HepG2 (cell line): ENCODE measurements around the gene RSRC2.

Source experiments
- HCFC1 ChIP-seq: fragments of 150-350 bp; IDR thresholded peaks from 2 replicates; pipeline ENCODE4 v1.6.1; 2014; ENCODE audit warnings: low read depth, low read length
- NR3C1 ChIP-seq: sonication (generic); formaldehyde crosslinking; IDR thresholded peaks from 2 replicates; pipeline ENCODE4 v1.4.0; 2020; ENCODE audit warnings: missing genetic modification reagents
- USF2 ChIP-seq, 2 experiments: sonication (generic) in 1 of 2; formaldehyde crosslinking in 1 of 2; IDR thresholded peaks; 2 replicates each; pipeline versions ENCODE4 v1.5.1 to v1.6.1; 2011 to 2020; ENCODE audit warnings: borderline replicate concordance in 1 of 2, low read depth in 1 of 2, low read length in 1 of 2, mild to moderate bottlenecking in 1 of 2, missing genetic modification reagents in 1 of 2, moderate library complexity in 1 of 2
- ZNF253 ChIP-seq: sonication (generic); formaldehyde crosslinking; IDR thresholded peaks from 2 replicates; pipeline ENCODE4 v1.8.0; 2022; ENCODE audit warnings: mild to moderate bottlenecking, missing genetic modification reagents, borderline replicate concordance
- ZNF274 ChIP-seq: sonication (generic); formaldehyde crosslinking; IDR thresholded peaks from 2 replicates; pipeline ENCODE4 v1.5.1; 2020; ENCODE audit warnings: mild to moderate bottlenecking, missing genetic modification reagents
- ZNF883 ChIP-seq: sonication (generic); formaldehyde crosslinking; IDR thresholded peaks from 2 replicates; pipeline ENCODE4 v1.5.1; 2020; ENCODE audit warnings: mild to moderate bottlenecking, missing genetic modification reagents; ENCODE audit errors: not compliant biosample characterization

GRCh38 chr12:122560138-122560537 lies 33.4 kb upstream of the RSRC2 start:
- TF ChIP-seq ZNF274 (CRISPR knock-in tag) (no peak), ZNF883 (CRISPR knock-in tag) (no peak), HCFC1 (no peak), NR3C1 (CRISPR knock-in tag) (no peak), ZNF253 (CRISPR knock-in tag) (no peak), USF2 (IDR thresholded peaks at IDR 0.05; ENCODE audit: low read depth, low read length) (no peak), USF2 (CRISPR knock-in tag; IDR thresholded peaks at IDR 0.05; ENCODE audit: borderline replicate concordance) (no peak)
